NCI-H2107 (cell line): ENCODE results near the gene MMP25.

Experiments used
- DNase-seq: peaks from one replicate; lab custom pipeline; 2025; lab: John Stamatoyannopoulos, UW

MMP25 gene, protein sequence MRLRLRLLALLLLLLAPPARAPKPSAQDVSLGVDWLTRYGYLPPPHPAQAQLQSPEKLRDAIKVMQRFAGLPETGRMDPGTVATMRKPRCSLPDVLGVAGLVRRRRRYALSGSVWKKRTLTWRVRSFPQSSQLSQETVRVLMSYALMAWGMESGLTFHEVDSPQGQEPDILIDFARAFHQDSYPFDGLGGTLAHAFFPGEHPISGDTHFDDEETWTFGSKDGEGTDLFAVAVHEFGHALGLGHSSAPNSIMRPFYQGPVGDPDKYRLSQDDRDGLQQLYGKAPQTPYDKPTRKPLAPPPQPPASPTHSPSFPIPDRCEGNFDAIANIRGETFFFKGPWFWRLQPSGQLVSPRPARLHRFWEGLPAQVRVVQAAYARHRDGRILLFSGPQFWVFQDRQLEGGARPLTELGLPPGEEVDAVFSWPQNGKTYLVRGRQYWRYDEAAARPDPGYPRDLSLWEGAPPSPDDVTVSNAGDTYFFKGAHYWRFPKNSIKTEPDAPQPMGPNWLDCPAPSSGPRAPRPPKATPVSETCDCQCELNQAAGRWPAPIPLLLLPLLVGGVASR

DNA sequence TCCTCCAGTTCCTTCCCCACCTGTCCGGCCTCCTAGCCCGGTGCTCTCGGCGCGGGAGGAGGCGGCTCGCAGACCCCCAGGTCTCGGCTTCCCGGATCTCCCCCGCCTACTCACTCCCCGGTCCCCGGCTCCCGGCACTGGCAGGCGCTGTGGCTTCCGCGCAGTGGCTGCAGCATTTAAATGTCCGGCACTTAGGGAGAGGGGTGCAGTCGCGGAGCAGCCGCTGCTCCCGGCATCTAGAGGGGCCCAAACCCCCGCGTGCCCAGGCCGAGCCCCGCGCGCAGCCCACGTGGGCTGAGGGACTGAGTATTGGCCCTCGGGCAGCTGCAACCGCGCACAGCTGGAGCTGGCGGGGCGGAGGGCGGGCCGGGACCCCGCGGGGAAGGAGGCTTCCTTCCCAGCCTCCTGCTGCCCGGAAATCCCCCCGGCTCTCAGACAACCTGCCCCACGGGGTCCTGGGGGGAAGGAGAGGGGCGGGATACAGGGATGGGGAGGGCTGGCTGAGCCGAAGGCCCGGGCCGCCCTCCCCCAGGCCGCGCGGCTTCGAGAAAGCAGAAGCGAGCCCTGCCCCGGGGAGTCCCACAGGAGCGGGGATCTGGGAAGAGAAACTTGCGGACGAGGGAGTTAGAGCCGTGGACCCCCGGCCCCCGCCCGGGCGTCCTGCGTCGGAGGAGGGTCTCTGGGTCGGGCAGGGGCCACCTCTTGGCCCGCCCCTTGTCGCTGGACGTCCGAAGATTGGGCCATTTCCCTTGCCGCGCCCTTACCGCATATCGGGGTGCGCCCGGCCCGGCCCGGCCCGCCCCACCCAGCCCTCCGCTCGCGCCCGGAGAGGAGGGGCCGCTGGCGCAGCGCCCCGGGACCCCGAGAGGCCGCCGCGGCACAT lies at the start of gene MMP25:
MMP25 (plus strand) TSS at position 804 of the 883 bp plus-strand sequence. CDS start 357 bp downstream, outside the sequence.
- no peak for DNase-seq

DNA sequence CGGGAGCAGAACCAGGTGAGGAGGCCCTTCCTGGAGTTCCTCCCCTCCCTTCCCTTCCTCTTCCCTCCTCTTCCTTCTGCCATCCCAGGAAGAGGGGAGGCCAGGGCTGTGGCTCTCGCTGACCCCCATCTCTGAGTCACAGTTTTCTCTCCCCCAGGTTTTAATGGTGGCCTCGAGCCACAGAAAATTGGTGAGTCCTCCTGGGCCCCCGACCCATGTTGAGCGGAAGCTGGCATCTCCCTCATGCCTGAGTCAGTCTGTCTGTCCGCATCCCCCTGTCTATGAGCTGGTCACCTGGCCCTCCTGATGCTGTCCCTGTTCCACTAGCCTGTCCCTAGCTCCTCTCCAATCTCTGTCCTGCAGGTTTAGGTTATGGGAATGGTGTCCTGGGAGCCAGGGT lies 46.4 kb upstream of the MMP25 start:
- no peak for DNase-seq

DNA sequence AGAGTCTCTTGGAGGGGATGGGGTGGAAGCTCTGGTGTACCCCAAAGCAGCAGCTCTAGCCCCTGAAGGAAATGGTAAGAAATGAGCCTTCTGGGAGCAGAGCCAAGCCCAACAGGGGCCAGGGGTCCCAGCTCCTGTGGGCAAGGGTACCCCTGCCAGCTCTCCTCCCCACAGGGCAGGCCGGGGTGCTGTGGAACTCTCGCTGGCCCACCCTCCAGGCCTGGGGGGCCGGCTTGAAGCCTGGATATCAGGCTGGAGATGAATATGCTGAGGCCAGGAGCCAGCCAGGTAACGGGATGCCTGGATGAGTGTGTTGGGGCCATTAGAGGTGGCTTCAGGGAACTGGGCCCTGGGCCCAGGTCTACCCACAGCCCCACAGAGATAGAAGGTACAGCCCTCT lies 45.8 kb upstream of the MMP25 start:
- no peak for DNase-seq

DNA sequence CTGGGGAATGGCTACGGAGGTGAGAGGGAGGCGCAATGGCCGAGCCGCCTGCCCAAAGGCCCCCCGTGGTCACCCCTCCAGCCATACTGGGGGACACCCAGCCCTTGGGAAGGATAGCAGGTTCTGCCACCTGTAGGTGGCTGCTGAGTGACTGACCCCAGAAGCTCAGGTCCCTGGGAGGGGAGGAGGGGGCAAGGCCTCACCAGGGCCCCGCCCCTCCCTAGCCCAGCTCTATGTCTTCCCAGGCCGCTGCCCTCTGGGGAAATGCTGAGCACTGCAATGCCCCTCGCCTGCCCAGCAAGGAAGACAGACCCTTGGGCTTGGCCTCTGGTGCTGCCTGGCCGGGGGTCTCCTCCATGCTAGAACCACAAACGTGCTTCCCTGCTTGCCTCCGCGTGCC lies 45.0 kb upstream of the MMP25 start:
- DNase-seq = no peak

DNA sequence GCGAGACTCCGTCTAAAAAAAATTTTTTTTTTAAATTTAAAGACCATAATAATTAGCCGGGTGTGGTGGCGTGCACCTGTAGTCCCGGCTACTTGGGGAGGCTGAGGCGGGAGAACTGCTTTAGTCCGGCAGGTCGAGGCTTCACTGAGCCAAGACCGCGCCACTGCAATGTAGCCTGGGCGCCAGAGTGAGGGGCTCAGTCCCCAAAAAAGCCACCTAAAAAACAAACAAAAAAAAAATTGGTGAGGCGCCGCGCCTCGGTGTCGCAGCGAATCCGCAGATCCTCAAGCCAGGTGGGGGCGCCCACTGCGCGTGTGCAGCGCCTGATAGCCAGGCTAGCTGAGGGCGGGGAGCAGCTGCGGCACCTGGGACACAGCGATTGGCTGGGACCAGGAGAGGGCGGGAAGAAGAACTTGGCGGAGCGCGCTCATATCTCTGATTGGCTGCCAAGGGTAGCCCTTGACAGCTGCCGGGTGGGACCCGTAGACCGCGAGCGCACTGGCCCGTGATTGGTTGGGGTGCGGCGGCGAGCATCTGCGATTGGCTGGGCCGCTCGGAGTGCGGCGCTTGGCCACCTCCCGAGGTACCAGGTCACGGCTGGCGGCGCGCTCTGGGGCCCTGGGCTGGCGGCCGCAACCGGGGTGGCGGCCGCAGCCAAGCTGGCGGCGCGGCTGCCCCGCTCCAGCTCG lies 42.6 kb upstream of the MMP25 start:
- DNase-seq = peak; percentile 96

DNA sequence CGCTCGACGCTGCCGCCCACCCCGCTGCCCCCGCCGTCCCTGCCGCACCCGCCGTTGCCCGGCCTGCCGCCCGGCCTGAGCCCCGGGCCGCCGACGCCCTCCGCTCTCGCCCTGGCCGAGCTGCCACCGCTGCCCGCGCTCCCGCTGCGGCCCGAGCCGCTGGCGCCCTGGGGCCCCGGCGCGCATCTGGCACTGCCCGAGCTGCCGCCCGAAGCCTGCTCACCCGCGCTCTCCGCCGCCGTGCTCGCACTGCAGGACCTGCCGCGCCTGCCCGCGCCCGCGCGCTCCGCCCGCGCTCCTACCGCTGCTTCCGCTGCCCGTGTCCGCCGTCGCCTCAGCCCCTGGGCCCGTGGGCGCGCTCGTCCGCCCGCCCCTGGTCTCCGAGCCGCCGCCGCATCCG lies 42.0 kb upstream of the MMP25 start:
- DNase-seq = no peak

DNA sequence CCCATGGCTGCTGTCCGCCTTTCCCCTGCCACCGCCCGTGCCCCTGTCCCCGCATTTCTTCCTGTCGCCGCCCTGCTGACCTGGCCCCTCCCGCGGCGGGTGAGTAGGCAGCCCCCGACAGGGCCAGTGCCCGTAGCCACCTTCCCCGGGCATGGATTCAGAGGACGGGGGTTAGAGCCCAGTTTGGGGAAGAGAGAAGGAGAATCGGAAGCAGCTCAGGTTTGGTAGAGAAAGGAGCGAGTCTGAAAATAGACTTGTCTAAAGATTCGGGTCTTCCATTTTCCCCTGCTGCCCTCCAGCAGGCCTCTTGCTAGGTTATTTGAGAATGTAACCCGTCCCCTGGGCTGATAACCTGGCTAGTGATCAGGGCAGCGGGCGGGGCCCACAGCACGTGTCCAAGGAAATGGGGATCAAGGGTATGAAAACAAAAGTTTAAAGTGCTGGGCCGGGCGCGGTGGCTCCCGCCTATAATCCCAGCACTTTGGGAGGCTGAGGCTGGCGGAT lies 41.5 kb upstream of the MMP25 start:
- DNase-seq = no peak

DNA sequence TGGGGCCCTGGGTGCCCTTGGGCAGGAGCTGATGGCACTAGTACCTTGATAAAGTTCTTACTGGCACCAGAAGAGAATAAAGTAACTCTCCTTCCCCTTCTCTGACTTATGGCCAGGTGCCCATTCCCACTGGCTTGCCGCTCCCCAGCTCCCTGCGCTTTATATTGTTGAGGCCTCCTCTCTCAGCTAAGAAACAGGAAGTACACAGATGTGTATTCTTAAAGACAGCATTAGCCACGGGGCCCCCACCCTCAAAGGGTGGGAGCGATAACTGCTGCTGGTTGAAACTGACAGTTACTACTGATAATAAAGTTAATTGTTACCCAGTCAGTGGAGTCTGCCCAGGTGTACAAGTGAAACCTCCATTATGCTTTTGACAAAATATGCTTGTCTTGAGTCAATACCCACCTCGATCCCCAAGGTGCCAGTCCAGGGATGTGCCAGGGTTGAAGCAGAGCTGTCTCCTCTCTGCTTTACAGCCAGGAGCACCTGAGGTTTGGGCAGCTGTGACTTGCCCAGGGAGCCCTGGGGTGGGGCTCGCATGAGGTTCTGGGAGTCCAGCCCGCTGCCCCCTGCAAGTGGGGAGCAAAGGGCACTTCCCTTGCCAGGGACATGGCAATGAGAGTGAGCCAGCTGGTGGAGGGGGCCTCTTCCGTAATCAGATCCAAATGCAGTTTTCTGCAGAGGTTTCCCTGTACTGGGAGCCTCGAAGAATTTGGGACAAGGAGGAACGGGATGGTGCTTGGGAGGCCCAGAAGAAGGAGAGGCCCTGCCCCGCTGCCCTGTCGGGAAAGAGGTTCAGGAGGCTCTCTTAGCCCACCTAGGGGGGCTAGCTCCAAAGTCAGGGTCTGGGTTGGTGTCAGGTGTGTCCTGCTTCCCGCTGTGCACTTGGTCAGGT lies 39.1 kb upstream of the MMP25 start:
- no peak for DNase-seq

DNA sequence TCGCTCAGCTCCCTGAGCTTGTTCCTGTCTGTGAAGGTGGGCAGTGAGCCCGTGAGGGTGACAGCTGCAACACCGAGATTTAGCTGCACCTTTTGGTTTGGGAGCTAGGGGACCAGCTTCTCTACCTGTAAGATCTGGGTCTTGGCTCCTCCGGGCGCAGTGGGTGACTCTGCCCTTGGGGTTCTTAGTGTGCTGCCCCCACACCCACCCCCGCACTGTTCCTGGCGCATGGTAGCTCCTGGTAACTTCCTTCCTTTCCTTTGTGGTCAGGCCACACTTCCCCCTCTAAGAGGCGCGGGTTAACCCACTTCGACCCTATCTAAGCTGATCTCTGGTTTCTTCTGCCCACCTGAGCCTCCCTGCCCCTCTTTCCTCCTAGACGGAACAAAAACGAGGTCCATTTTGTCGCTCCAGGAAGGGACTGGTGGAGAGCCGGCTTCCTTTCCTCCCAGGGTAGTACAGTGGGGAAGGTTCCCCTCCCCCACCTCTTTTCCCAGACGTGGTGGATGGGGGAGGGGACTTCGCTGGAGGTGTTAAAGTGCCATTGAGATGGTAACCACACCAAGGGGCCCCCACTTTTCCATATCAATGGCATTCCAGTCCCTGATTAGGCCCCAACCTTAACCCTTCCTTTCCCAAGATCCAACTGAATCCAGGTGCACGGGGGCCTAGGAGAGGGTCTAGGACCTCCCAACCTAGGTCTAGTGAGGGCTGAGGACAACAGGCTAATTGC lies 38.2 kb upstream of the MMP25 start:
- no peak for DNase-seq

DNA sequence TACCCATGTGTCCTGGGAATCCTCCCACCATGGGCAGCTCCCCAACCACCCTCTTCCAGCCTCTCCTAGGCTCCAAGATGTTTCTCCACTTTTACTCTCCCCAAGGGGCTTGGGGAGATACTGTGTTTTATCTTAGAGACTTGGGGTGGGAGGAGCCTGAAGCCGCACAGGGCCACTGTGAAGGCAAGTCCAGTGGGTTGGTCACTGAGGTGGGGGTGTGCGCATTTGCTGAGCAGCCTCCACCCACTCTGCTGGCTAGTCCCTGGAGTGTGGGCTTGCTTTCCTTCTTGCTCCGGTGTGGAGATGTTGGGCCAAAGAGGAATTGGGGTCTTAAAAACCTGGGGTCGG lies 37.7 kb upstream of the MMP25 start:
- no peak for DNase-seq

DNA sequence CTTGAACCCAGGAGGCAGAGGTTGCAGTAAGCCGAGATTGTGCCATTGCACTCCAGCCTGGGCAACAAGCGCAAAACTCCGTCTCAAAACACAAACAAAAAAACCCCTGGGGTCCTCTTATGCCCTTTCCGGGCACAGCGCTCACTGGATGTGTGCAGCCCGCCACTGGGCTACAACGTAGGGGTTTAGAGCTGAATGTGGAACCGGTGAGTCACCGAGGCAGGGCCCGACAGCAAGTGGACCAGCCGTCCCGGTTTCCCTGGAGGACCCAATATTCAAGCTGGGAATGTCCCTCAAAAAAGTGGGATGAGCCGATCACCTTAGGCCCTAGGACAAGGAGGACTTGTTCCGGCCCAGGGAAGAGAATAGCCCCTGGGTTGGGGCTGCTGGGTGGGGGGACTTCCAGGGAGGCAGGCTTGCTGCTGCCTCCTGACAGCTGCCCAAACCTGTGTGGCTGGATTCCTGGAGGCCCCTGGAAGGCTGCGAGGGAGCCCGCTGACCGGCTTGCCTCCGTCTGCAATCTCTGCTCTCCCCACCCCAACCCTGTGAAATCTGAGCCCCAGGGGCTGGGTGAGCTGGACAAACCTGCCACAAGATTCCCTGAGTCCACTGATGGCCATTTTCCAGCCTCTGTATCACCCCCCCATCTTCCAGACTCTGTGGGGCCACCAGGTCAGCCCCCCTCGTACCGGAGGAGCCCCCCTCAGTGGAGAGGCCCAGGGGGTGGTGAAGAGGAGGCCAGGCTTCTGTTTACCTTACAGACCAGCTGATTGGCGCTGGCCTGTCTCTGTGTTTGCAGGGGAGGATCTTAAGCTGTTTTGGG lies 36.6 kb upstream of the MMP25 start:
- no peak for DNase-seq

DNA sequence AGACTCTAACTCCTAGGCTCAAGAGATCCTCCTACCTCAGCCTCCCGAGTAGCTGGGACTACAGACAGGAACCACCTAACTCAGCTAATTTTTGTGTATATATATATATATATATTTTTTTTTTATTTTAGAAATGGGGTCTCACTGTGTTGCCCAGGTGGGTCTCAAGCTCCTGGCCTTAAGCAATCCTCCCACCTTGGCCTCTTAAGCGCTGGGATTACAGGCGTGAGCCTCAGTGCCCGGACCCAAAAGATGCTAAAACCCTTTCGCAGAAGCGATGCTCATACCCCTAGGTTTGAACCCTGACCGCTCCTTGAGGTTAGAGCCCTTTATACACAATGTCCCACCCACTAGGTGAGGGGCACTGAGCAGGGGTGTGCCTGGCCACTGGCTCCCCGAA lies 35.9 kb upstream of the MMP25 start:
- DNase-seq = no peak

DNA sequence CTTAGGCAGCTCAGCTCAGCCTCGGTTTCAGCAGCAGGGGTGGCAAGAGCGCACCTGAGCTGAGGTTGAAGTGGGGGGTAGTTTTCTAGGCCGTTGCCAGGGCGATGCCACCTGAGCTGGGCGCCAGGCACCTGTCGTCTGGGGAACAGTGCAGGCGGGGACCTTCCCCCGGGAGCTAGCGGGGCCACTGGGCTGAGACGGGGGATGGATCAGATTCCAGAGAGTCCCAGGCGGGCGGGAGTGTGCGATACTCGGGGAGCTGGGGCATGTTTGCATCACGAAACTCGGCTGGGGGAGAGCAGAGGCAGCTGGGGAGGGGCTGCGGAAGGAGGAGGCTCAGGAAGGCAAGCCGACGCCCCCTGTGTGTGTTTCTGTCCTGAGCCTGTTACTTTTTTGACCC lies 34.1 kb upstream of the MMP25 start:
- DNase-seq = peak; percentile 93

DNA sequence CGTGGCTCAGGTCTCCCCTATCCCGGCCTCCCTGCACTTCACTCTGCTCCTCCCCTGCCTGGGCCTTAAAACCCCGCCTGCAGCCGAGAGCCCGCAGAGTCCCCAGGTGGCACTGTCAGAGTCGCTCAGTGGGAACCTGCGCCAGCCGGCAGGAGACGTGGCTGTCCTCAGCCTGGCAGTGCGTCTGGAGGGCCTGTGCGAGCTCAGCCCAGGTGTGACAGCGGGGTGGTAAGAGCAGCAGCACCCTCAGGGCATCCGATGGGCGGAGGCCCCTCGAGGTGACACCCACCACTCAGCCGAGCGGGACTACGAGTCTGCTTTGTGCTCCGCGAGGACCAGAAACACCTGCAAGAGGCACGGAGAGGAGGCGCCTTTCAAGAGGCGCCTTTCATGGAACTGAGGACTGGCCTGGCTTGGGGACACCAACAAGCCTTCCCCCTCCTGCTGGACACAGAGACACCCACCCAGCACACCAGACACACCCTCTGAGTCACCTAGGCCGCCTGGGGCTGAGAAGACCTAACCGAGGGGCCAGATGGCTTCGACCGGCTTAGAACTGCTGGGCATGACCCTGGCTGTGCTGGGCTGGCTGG lies 33.4 kb upstream of the MMP25 start, which contains the start of gene CLDN9:
CLDN9 (plus strand) TSS at position 96 of the 593 bp plus-strand sequence; CDS start at position 536, 440 bp downstream.
- peak; percentile 89 for DNase-seq

DNA sequence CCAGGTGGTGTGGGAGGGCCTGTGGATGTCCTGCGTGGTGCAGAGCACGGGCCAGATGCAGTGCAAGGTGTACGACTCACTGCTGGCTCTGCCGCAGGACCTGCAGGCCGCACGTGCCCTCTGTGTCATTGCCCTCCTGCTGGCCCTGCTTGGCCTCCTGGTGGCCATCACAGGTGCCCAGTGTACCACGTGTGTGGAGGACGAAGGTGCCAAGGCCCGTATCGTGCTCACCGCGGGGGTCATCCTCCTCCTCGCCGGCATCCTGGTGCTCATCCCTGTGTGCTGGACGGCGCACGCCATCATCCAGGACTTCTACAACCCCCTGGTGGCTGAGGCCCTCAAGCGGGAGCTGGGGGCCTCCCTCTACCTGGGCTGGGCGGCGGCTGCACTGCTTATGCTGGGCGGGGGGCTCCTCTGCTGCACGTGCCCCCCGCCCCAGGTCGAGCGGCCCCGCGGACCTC lies 32.8 kb upstream of the MMP25 start:
- DNase-seq = no peak

DNA sequence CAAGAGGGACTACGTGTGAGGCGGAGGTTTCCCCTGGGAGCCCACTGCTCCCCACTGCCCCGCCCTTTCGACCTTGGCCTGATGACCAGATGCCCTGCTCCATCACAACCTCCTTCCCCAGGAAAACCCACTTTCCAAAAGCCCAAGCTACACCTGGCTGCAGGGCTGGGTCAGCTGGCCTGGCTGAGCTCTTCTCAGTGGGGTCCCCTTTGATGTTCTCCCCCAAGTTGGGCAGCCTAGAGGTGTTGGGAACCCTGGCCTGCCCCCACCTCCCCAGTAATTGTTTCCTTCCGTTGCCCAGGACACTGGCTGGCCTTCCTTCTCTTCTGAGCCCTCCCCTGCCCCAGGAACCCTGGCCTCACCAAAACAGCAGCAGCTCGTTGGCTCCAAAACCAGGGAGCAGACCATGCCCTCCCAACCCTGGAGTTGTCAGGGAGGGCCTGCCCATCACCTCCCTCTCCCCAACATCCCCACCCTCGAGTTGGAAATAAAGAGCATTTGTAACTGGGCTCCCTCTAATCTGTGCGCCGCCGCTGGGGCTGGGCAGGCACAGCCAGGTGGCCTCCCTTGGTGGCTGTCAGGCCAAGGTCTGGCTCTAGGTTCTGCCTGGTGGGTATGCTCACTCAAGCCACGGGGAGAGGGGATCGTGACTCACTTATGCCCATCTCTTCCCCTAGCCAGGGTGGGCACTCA lies 32.2 kb upstream of the MMP25 start:
- no peak for DNase-seq

DNA sequence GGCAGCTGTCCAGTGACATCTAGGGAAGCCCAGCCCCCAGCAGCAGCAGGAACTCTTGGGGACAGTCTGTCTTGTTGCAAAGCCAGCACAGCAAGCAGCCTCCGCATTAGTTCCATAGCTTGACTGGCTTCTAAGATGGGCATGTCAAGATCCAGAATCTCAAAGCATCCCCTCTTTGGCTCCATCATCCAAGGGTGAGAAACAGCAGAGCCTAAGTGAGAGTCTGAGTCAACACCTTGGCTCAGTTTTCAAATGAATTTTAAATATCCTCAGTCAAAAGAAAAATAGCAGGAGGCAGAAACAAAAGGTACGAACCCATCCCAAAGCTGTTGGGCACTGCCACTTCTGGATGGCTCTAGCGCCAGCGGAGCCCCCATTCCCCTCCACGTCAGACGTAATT lies 31.4 kb upstream of the MMP25 start:
- no peak for DNase-seq

DNA sequence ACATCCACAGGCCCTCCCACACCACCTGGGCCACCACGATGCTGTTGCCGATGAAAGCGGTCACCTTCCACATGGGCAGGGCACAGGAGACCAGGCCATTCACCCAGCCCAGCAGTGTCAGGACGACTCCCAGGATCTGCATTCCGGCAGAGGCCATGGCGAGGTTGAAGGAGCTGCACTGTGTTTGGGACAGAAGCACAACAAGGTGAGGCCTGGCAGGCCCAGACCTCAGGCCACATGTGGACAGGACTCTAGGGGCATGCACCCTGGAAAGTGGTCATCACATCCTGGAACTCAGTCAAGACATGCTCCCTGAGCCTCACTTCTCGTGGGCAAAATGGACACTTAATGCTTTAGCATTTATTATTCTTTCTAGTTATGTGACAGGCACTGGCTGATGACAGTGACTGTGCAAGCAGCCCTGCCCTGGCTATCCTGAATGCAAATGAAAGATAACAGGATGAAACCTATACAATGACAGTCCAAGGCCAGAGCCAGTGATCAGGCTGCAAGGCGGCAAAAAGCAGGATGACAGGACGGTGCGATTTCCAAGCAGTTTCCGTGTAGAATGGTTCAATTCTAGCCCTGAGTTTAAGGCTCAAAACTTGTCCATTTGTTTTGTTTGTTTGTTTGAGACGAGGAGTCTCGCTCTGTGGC lies 30.4 kb upstream of the MMP25 start:
- DNase-seq = no peak
